ENCODE measurements around the gene PDXK. TPM values are rescaled to one million over a fixed set of nuclear protein-coding genes. Genes with fewer than 3 reads are reported as not detected.
"Not testable (repeated sequence)": the region's sequence is repeated elsewhere in the genome, so short reads cannot be mapped to it uniquely, and the experiment has no call there.

Gene PDXK
- polyA plus RNA-seq, 6 donors from 2014 or later, result 28.5 to 46.1 (median 39.2) TPM

DNA sequence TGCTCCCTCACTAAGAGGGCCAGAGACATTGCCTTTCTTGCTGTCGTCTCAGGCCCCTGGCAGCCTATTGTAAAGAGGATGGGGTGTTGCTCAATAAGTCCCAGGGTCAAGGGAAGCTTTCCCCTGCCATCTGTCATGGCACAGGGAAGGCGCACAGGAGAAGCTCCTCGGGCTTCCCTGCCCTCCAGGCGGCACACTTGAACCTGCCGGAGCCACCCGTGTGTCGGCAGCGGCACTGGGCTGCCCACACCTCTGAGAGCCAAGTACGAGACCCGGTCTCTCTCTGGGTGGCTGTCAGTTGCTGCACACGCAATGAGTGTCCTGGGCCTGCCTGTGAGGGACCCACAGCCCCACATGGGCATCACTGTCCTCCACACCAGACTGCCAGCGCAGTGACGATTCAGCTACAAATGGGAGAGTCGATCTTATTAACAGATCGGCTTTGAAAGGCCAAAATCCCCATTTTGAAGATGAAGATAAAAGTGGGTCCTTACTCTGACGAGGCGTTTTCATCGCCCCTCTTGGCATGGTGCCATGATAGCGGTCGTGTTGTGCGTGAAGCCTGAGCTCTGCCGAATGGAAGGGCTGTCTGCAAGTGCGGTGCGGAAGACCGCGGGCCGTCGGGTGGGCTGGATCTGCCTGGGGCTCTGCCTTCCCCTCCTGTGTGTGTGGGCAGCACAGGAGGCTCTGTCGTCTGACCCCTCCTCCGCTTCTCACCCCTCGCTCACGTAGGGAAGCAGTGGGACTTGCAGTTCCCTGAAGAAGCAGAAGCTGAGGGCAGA lies 29.2 kb upstream of the PDXK start:
- Mint-ChIP-seq H3K27ac (peak overlapping the region in 1 of 6 donors; percentile 47), H3K27me3 (no peaks in the 10 kb centered on the region), H3K4me3 (peak overlapping the region in 1 of 8 donors; percentile 9), H3K4me1 (peaks cover 12 to 18% (median 15%) of the 10 kb centered on the region in 3 donors), H3K9me3 (no peaks in the 10 kb centered on the region), H3K36me3 (peaks cover 16 to 18% of the 10 kb centered on the region in 2 donors)
- ATAC-seq (ENCODE audit: low read depth in 2 of 2) (no peak), DNase-seq (no peak)

DNA sequence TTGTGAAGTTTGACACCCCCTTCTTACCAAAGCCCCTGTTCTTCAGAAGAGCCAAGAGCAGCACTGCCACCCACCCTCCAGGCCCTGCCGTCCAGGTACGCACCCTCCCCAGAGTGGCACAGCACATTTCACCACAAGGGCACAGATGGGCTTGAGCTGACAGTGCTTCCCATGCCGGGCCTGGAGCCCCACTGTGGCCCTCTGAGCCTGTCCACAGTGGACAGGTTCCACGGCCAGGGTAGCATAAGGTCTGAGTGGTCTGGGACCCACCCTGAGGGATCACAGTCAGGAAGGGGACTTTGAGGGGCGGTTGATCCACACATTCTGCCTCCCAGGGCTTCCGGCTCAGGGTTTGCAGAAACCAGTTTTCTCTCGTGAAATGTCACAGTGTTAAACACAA lies 28.6 kb upstream of the PDXK start:
- no peak overlapping the region for H3K27ac Mint-ChIP-seq
- H3K36me3 Mint-ChIP-seq, result peaks cover 16 to 22% of the 10 kb centered on the region in 2 donors
- DNase-seq (no peak), ATAC-seq (ENCODE audit: low read depth in 2 of 2) (no peak)
- no peak overlapping the region for H3K4me3 Mint-ChIP-seq
- no peaks in the 10 kb centered on the region for H3K9me3 Mint-ChIP-seq
- H3K4me1 Mint-ChIP-seq, result peaks cover 12 to 18% (median 15%) of the 10 kb centered on the region in 3 donors
- H3K27me3 Mint-ChIP-seq, result no peaks in the 10 kb centered on the region

DNA sequence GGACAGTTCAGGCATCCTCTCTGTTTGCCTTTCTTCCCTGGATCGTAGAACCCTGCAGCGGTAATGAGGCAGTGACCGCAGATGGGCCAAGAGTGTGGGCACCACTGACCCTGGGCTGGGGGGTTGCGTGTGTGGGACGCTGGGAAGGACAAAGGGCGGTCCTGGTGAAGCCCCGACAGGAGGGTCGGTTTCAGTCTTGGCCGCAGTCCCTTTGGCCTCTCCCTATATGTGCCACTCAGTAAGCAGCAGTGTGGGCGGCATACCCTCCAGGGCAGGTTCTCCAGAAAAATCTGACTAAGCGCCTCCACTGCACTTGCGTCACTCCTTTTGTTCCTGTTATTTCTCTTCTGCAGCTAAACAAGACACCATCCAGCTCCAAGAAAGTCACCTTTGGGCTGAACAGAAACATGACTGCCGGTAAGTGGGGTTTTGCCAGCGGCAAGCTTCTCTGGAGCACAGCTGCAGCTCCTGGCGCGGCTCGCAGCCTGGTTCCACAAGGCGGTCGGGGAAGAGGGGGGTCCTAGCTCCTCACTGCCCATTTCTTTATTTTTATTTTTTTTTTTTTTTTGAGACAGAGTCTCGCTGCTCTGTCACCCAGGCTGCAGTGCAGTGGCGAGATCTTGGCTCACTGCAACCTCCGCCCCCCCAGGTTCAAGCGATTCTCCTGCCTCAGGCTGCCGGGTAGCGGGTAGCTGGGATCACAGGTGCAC lies 27.7 kb upstream of the PDXK start:
- peak overlapping the region in 2 of 6 donors; percentile 24 to 53 for H3K27ac Mint-ChIP-seq
- ATAC-seq (ENCODE audit: low read depth in 2 of 2) (no peak), DNase-seq (no peak)
- peaks cover 16 to 23% of the 10 kb centered on the region in 2 donors for H3K36me3 Mint-ChIP-seq
- H3K4me3 Mint-ChIP-seq, result no peak overlapping the region
- no peaks in the 10 kb centered on the region for H3K27me3 Mint-ChIP-seq
- H3K9me3 Mint-ChIP-seq, result no peaks in the 10 kb centered on the region
- peaks cover 12 to 18% (median 15%) of the 10 kb centered on the region in 3 donors for H3K4me1 Mint-ChIP-seq

DNA sequence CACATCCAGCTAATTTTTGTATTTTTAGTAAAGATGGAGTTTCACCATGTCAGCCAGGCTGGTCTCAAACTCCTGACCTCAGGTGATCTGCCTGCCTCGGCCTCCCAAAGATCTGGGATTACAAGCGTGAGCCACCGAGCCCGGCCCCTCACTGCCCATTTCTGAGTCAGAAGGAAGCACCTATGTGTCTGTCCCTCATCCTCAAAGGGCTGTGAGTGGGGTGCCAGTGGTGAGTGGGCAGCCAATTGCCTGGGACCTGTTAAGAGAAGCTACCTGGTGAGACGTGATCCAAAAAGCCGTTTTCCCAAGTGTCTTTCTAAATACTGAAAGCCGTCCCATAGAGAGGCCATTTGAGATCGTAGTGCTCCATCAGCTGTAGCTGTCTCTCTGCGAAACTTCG lies 27.1 kb upstream of the PDXK start:
- Mint-ChIP-seq H3K36me3 (peaks cover 16 to 19% of the 10 kb centered on the region in 2 donors), H3K4me1 (peaks cover 12 to 18% (median 15%) of the 10 kb centered on the region in 3 donors), H3K9me3 (no peaks in the 10 kb centered on the region), H3K27me3 (no peaks in the 10 kb centered on the region), H3K27ac (no peak overlapping the region), H3K4me3 (no peak overlapping the region)
- ATAC-seq (ENCODE audit: low read depth in 2 of 2) (no peak), DNase-seq (no peak)

DNA sequence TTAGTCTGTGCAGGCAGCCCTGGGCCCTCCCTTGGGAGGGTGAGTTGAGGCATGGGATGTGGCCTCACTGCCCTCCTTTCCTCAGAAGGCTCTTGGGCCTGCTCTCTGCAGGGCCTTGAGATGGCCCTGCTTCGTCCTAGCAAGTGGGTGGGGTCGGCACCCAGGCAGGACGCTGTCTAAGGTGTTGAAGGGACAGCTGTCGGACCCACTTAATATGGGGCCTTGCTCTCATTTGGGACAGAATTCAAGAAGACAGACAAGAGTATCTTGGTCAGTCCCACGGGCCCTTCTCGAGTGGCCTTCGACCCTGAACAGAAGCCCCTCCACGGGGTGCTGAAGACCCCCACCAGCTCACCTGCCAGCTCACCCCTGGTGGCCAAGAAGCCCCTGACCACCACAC lies 26.0 kb upstream of the PDXK start:
- Mint-ChIP-seq H3K4me3 (no peak overlapping the region), H3K36me3 (peaks cover 8 to 18% of the 10 kb centered on the region in 2 donors), H3K27ac (no peak overlapping the region), H3K4me1 (peaks cover 7 to 9% (median 8%) of the 10 kb centered on the region in 3 donors), H3K27me3 (no peaks in the 10 kb centered on the region), H3K9me3 (no peaks in the 10 kb centered on the region)
- no peak for ATAC-seq (ENCODE audit: low read depth in 2 of 2)
- DNase-seq, result no peak

DNA sequence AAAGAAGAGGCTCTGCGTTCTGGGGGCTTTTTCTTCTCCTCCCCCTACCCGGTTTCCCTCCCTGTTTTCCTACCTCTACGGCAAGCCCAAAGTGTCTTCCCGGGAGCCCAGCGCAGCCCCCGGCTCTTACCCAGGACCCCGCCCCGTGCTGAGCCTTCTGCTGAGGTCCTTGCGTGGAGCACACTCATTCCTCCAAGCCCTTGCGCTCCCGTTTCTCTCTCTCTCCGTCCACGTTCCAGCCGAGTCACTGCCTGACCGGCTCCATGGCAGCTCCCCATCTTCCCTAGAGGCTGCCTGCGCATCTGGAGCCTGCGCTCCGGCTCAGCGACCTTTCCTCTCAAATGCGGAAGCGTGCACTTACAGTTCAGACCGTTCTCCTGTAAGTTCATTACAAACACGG lies 24.9 kb upstream of the PDXK start:
- Mint-ChIP-seq H3K4me1 (peaks cover 0 to 2% (median 0%) of the 10 kb centered on the region in 3 donors), H3K27ac (no peak overlapping the region), H3K36me3 (peaks cover 8 to 18% of the 10 kb centered on the region in 2 donors), H3K4me3 (peak overlapping the region in 1 of 8 donors; percentile 44), H3K9me3 (no peaks in the 10 kb centered on the region), H3K27me3 (no peaks in the 10 kb centered on the region)
- DNase-seq, result no peak
- ATAC-seq (ENCODE audit: low read depth in 2 of 2), result no peak

DNA sequence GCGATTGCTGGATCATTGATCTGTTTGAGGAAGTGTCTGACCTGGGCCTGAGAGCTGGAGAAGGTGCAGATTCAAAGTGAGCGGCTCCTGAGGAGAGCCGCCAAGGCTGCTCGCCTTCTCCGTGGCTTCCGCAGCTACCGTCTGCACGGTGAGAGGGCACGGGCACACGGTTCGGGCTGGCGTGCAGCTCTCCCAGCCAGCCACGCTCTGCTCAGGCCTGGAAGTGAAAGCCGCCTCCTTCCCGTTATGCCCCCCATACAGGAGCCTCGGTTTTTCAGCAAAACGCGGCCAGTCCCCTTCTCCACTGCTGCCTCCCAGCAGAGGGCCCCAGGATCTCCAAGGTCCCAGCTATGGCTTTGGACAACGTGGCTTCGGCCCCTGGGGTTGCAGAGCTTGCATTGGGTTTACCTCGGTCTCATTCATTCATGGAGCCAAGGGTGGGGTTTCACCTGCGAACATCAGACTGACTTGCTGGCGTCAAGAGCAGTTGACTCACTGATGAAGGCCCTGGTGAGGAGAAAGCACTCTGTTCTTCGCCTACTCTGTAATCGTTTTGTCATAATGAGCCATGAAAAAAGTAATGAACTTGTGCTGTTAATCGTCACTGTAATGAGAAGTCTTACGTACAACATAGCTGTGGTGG lies 24.4 kb upstream of the PDXK start:
- Mint-ChIP-seq H3K4me3 (no peak overlapping the region), H3K9me3 (no peaks in the 10 kb centered on the region), H3K27ac (no peak overlapping the region), H3K4me1 (peaks cover 0 to 3% (median 0%) of the 10 kb centered on the region in 3 donors), H3K36me3 (peaks cover 8 to 18% of the 10 kb centered on the region in 2 donors), H3K27me3 (no peaks in the 10 kb centered on the region)
- ATAC-seq (ENCODE audit: low read depth in 2 of 2) (no peak), DNase-seq (no peak)

DNA sequence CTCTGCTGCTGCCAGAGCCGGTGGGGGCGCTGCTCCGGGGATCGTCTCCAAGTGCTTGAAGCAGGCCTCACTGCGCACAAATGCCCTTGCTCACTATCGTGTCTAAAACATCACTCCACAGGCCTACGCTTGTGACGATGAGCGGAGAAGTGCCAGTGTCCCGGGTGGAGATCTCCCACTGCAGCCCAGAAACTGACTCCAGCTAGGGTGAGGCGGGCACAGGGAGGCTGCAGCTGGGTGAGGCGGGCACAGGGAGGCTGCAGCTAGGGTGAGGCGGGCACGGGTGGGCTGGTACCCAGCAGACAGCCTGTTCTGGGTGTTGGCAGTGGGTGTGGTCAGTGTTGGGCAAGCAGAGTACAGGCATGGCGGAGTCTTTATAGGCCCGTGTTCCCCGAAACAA lies 22.7 kb upstream of the PDXK start:
- ATAC-seq (ENCODE audit: low read depth in 2 of 2) (no peak), DNase-seq (no peak)
- peak overlapping the region in 2 of 6 donors; percentile 21 to 39 for H3K27ac Mint-ChIP-seq
- H3K4me1 Mint-ChIP-seq, result peaks cover 0 to 3% (median 0%) of the 10 kb centered on the region in 3 donors
- no peaks in the 10 kb centered on the region for H3K27me3 Mint-ChIP-seq
- H3K36me3 Mint-ChIP-seq, result peaks cover 8 to 14% of the 10 kb centered on the region in 2 donors
- no peaks in the 10 kb centered on the region for H3K9me3 Mint-ChIP-seq
- no peak overlapping the region for H3K4me3 Mint-ChIP-seq

DNA sequence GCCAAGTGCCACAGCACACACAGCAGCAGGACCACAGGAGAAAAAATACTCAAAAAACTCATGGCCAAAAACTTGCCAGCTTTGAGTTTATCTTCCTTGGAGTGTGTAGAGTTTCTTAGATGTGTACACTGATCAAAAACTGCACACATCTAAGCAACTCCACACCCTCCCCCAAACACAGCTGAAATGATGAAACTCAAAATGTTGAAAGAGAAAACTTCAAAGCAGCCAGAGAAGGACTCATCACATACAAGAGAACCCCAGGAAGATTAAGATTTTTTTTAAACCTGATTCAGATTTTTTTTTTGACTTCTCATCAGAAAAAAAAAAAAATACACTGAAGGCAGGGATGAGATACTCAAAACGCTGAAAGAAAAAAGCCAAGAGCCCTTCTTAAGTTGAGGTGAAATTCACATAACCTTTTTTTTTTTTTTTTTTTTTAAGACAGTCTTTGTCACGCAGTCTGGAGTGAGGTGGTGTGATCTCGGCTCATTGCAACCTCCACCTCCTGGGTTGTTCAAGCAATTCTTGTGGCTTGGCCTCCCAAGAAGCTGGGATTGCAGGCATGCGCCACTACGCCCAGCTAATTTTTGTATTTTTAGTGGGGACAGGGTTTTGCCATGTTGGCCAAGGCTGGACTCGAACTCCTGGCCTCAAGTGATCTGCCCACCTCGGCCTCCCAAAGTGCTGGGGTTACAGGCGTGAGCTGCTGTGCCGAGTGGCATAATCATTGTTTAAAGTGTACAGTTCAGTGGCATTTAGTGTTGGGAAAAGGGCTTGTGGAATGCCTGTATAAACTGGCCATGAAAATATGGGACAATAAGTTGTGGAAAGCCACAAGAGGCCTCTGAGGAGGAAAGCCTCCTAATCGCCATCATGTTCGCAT lies 20.9 kb upstream of the PDXK start:
- ATAC-seq (ENCODE audit: low read depth in 2 of 2) (no peak), DNase-seq (no peak)
- no peaks in the 10 kb centered on the region for H3K9me3 Mint-ChIP-seq
- H3K27me3 Mint-ChIP-seq, result peaks cover 0 to 3% (median 0%) of the 10 kb centered on the region in 3 donors
- H3K4me1 Mint-ChIP-seq, result peaks cover 3 to 8% (median 4%) of the 10 kb centered on the region in 3 donors
- peak overlapping the region in 3 of 6 donors; percentile 21 to 57 (median 57) for H3K27ac Mint-ChIP-seq
- H3K4me3 Mint-ChIP-seq, result no peak overlapping the region
- H3K36me3 Mint-ChIP-seq, result peaks cover 8 to 14% of the 10 kb centered on the region in 2 donors

DNA sequence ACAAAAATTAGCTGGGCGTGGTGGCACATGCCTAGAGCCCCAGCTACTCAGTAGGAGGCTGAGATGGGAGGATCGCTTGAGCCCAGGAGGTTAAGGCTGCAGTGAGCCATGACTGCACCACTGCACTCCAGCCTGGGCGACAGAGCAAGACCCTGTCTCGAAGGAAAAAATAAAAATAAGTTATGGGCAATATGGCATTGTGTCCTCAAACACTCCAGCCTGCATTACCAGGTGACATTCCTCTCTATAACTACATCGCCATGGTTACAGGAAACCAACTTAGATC lies 19.5 kb upstream of the PDXK start:
- not testable (repeated sequence) for ATAC-seq (ENCODE audit: low read depth in 2 of 2); H3K9me3 Mint-ChIP-seq; DNase-seq; H3K4me3 Mint-ChIP-seq; H3K27me3 Mint-ChIP-seq
- Mint-ChIP-seq H3K27ac (peak overlapping the region in 1 of 6 donors; percentile 70), H3K4me1 (peaks cover 3 to 15% (median 10%) of the 10 kb centered on the region in 3 donors), H3K36me3 (peaks cover 0 to 14% of the 10 kb centered on the region in 2 donors)

DNA sequence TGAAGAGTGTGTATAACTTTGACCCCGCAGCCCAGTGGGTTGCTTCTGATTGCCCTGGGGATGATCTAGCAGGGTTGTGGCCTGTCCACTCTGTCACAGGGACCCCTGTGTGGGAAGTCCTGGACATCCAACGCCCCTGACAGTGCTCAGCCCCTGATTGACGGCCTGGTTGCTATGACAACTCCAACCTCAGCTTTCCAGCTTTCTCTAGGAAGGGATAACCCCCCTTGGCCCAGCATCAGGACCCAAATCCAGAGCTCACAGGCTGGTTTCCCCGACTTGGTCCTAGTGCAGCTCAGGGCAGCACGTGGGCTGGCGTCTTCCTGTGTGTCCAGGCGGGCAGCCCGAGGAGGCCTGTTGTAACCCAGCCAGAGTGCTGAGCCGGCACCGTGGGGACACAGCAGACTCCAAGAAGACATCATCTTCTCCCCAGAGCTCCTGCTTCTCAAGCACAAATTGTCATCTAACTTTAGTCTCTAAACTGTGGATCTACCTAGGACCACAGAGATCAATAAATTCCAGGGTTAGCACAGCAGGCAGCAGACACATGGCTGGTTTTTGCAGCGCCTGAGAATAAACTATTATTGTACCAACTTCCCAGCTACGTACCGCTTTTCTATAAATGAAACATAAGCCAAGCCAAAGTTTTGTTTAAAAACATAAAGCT lies 18.9 kb upstream of the PDXK start:
- ATAC-seq (ENCODE audit: low read depth in 2 of 2) (no peak), DNase-seq (no peak)
- H3K4me1 Mint-ChIP-seq, result peaks cover 3 to 15% (median 10%) of the 10 kb centered on the region in 3 donors
- no peaks in the 10 kb centered on the region for H3K9me3 Mint-ChIP-seq
- no peak overlapping the region for H3K4me3 Mint-ChIP-seq
- H3K27ac Mint-ChIP-seq, result peak overlapping the region in 1 of 6 donors; percentile 70
- H3K27me3 Mint-ChIP-seq, result peaks cover 0 to 13% (median 0%) of the 10 kb centered on the region in 3 donors
- peaks cover 0 to 9% of the 10 kb centered on the region in 2 donors for H3K36me3 Mint-ChIP-seq

DNA sequence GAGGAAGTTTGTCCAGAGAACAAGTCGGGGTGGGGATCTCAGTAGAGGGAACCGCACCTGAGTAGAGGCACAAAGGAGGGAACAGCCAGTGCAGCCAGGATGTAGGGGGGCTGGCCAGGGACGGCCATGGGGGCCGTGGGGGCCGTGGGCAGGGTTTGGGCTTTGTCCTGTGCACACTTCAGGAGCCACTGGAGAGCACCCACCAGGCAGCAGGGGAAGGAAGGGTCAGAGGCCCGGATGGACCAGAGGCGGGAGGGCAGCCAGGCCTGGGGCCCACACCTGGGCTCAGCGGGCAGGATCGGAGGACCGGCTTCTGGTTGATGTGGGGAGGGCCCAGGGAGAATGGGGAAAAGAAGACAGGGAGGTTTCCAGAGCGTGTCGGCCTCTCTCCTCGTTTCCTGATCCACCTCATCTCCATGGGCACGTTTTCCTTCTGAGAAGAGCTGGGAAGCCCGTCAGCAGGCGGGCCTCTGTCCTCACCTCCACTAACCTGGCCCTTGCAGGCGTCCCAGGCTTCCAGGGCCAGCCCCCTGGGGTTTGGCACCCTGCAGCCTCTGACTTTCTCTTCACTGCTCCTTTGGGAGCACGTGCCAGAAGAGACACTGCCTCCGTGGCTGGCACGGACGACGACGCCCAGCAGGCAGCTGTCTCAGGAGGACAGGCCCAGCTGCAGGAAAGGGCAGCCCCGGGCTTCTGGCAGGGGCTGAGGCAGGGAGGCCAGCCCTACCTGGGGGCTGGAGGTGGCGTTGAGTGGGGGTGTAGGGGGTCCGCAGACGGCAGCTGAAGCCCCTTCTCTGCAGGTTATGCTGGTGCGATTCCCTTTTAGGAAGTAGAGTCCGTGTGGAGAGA lies 16.8 kb upstream of the PDXK start:
- DNase-seq, result no peak
- ATAC-seq (ENCODE audit: low read depth in 2 of 2), result no peak
- Mint-ChIP-seq H3K36me3 (peaks cover 0 to 4% of the 10 kb centered on the region in 2 donors), H3K9me3 (no peaks in the 10 kb centered on the region), H3K4me3 (peak overlapping the region in 6 of 8 donors; percentile 69 to 89 (median 79)), H3K27ac (peak overlapping the region in 1 of 6 donors; percentile 65), H3K4me1 (peaks cover 3 to 15% (median 10%) of the 10 kb centered on the region in 3 donors), H3K27me3 (peaks cover 0 to 15% (median 0%) of the 10 kb centered on the region in 3 donors)
